Measurements from ENCODE around the gene SSTR3. TPM values are rescaled to one million over a fixed set of nuclear protein-coding genes. Genes with fewer than 3 reads are reported as not detected.

The SSTR3 gene
- total RNA-seq, 1 donor from 2014 or later, result not detected

DNA sequence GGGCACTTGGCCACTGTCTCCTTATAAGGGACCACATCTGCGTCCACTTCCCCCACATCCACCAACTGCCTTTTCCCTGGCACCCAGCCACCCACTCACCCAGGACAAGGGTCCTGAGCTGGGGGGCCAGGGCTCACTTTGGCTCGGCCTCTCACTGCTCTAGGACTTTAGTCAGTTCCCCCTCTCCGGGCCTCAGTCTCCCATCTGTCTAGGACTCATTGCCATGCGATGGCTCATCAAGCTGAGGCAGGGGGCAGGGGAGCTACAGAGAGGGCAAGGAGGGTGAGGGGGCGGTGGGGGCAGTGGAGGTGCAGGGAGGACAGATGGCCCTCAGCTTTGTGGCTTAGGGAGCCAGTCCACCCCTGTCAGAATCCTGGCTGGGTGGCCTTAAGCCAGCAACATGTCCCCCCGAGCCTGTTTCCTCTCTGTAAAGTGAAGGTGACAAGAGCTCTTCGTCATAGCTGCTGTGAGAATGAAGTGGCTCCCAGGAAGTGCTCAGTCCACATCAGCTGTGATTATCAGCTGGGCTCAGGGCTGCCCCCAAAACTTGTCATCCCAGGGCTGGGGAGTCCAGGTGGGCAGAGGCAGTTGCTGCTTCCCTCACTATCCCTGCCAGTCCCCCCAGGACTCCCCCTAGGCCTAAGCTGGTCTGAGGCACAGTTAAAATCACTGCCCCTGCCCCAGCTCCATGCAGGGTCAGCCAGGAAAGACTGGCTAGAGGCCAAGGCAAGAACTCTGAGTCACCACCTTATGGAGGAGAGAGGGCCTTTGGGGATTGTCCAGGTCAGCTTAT, 16.9 kb upstream of the SSTR3 start:
- no peak for DNase-seq (ENCODE audit: low spot score)

DNA sequence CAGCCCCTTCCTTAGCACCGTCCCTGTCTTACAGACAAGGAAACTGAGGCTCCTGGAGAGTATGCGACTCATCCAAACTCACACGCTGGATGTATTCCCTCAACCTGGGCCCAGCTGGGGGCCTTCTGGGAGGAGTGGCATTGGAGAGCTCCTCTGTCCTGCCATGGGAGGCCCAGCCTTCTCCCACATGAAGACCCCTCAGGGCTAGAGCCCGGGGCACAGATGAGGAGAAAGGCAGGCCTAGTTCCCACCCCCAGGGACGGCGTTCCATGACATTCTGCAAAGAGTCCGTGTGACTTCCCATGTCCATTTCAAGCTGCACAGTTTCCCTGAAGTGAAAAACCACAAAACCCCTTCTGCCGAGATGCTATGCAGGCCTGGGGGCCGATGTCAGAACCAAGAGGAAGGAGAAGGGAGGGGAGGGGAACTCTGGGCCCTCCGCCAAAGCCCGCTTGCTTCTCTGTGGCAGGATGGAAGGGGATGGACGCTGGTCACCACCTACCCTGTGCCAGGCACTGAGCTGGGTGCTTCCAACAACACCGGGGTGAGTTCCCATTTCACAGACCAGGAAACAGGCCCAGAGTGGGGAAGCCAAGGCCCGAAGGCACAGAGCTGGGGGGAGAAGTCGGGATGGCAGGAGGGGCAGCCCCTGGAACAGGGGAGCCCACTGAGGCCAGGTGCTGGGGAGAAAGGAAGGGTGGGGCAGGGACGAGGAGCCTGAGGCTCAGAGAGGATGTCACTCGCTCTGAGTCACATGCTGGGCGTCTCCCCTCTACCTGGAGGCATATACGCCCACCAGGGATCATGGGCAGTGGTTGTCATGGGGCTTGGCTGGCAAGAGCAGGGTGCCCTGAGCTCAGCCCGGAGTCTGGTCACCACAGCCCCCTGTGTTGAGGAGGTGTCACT, 16.1 kb upstream of the SSTR3 start:
- no peak for DNase-seq (ENCODE audit: low spot score)

GRCh38 chr22:37226514-37226913, 14.2 kb upstream of the SSTR3 start:
- DNase-seq (ENCODE audit: low spot score), result no peak

DNA sequence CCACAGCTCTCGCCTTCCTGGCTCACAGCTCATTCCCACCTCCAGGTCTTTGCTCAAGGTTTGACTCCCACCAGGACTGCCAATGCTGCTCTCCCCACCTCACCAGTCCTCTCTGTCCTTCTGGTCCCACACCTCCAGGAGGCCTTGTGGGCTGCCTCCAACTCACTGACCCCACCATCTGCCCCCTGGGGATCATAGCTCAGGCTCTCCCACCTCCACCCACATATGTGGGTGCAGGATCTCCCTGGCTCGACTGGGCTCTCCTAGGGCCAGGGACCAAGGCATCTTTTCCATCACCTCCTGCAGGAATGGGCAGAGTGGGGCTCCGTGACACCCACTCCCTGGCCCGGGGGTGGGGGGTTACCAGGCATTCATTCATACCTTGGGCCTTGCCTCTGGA, 13.8 kb upstream of the SSTR3 start:
- no peak for DNase-seq (ENCODE audit: low spot score)

GRCh38 chr22:37225481-37225880, 13.2 kb upstream of the SSTR3 start:
- DNase-seq (ENCODE audit: low spot score), result no peak

DNA sequence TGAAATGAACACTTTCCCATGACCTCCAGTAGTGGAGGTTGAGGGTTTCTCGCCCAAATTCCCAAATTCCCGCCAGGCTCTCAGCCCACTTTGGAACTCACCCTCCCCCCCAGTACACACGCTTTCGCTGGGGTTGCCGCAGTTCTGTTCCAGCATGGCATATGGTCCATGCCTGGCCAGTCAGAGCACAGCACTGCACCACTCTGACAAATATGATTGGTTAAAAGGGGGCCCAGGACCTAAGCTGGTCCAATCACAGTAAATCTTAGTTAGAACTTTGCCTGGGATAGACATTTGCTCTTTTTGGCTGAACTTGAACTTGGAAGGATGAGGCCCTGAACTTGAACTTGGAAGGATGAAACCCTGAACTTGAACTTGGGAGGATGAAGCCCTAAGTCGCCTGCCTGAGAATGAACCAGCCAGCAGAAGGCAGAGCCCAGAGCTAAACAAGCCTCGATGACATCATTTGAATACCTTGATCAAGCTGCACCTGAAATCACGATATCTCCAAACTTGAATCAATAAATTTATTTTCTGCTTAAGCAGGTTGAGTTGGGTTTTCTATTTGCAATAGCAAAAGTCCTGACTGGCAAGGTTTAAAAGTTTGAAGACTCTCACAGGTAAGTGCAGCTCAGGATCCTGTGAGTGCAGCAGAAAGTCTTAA, 12.6 kb upstream of the SSTR3 start:
- no peak for DNase-seq (ENCODE audit: low spot score)

DNA sequence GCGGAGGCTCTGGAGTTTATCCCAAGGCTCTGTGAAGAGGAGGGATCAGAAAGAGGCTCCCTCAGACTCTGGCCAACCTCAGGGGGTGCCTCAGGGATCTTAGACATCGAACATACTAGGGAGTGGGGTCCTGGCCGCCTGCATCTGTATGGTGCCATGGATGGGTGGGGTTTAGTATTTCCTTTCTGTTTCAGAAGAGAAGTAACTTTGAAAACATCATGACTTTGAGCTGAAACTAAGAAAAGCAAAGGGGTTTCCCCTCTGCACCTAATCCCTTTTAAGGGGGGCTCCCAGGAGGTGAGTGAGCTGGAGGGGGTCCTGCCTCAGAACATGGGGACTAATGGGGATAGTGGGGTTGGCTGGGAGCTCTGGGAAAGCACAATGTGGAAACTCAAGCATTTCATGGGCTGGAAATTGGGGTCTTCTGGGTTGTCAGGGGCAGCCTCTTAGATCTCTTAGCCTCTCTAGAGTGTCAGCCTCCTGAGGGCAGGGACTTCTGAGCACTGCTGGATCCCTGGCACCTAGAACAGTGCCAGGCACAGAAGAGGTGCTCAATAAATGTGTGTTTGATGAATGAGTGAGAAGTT, 11.8 kb upstream of the SSTR3 start:
- no peak for DNase-seq (ENCODE audit: low spot score)

- no peak for DNase-seq (ENCODE audit: low spot score)
Observed at GRCh38 chr22:37222440-37222971, 10.2 kb upstream of the SSTR3 start.

DNA sequence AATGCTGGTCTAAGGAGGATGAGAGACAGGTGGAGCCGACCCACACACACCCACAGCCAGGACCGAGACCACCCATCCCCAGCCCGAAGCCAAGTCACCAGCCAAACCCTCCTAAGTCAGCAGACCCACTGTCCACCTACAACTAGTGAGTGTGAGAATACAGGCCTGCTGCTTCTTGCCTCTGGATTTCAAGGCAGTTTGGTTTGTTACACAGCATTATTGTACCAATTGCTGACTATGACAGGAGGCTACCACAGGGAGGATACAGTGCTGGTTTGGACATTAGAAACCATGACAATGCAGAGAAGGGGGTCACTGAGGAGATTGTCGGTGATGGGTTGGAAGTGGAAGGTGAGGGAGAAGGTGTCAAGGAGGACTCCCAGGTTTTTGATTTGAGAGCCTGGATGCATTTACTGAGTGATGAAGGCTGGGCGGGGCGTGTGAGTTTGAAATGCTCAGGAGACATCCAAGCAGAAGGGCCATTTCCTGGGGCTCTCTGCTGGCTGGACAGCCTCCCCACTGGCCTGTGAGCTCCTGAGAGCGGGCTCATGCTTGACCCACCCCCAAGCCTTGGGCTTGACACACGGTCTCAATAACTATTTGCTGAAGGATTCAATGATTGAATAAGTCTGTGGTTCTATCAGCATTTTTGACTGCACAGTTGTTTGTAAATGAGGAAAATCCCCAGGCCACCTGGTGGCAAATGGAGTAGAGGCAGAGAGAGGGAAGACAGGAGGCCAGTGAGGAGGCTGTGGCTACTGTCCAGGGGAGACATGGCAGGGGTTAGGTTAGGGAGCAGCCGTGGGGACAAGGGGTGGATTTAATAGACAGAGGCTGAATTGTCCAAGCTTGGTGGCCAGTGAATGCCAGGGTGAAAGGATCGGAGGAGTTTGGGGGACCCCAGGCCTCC, 9.4 kb upstream of the SSTR3 start:
- no peak for DNase-seq (ENCODE audit: low spot score)

- DNase-seq (ENCODE audit: low spot score), result no peak
Observed at GRCh38 chr22:37220543-37220981, 8.3 kb upstream of the SSTR3 start.

DNA sequence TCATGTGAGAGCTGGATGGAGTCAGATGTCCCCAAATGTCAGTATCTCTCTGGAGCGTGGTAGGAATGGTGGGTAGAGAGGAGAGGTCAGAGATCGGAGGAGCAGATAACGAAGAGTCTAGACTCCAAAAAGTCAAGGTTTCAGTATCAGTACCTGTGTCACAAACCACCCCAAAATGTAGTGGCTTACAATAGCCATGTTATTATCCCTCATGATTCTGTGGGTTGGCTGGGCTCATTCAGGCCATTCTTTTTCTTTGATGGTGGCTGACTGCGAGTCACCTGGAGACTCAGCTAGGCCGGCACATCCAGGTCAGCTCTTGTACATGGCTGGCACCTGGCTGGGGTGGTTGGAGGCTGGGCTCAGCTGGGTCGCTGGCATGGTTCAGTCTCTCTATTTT, 7.3 kb upstream of the SSTR3 start:
- no peak for DNase-seq (ENCODE audit: low spot score)

DNA sequence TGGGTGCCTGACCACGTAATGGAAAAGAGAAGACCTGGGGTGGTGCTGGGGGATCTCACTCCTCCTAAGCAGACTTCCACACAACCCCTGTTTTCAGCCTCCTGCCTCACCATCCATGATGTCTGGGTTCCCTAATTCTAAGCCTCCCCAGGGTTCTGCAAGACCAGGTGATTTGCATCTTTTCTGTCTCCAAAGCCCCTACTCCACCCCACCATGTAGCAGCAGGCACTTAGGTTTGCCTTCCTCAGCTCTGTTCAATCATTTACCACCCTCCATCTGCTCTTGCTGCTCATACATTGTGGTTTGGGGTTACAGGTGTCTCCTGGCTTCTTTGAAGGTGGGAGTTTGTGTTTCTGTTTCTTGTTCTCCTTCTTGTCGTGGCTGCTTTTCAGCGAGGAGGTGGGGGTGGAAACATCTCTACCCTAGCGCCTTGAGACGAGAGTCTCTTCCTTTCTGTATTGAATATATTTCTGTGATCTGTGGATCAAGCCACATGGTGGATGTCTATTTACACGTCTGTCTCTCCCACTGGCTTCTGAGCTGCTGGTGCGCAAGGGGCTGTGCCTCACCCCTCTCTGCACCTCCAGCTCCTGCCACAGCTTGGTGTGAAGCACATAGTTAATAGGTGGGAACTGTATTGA, 6.6 kb upstream of the SSTR3 start:
- DNase-seq (ENCODE audit: low spot score), result no peak

- no peak for DNase-seq (ENCODE audit: low spot score)
Observed at GRCh38 chr22:37218399-37218770, 6.1 kb upstream of the SSTR3 start.

DNA sequence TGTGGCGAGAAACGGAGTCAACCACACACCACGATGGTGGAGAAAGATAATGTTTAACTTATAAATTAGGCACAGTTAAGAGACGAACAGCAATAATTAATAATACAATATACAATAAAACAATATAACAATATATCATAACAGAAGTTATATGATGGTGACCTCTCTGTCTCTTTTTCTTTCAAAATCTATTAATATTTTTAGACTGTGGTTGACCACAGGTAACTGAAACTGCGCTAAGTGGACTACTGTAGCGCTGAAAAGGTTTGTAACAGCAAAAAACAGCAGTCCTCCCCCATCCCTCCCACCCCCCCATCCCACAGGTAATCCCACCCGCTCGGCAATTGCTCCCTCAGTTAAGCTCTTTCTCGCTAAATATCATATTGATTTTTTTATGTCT, 3.6 kb upstream of the SSTR3 start:
- DNase-seq (ENCODE audit: low spot score), result no peak

- no peak for DNase-seq (ENCODE audit: low spot score)
Observed at GRCh38 chr22:37214731-37215030, 2.4 kb upstream of the SSTR3 start.

GRCh38 chr22:37213941-37214730, 1.9 kb upstream of the SSTR3 start:
- DNase-seq (ENCODE audit: low spot score), result no peak

- DNase-seq (ENCODE audit: low spot score), result no peak
Observed at GRCh38 chr22:37213218-37213855, 1.1 kb upstream of the SSTR3 start.

GRCh38 chr22:37211866-37212173, 457 bp downstream of the SSTR3 start:
- no peak for DNase-seq (ENCODE audit: low spot score)
